Mesothelial cell of epicardium (in vitro differentiated cells): ENCODE data around the gene NPHP4. TPM values are rescaled to one million over a fixed set of nuclear protein-coding genes. Genes with fewer than 3 reads are reported as not detected.

Experiments
- DNase-seq, 2 experiments: peaks; one replicate each; pipeline ENCODE4 v3.0.0; 2021; ENCODE audit warnings: low spot score in 2 of 2; ENCODE audit not compliant: unreplicated experiment in 2 of 2
- H3K27ac Mint-ChIP-seq: 2 replicates; pipeline ENCODE4 v1.8.0; 2021; ENCODE audit warnings: mixed read lengths
- H3K27me3 Mint-ChIP-seq: 2 replicates; pipeline ENCODE4 v1.8.0; 2021; ENCODE audit warnings: low read depth, mixed read lengths
- H3K36me3 Mint-ChIP-seq: 2 replicates; pipeline ENCODE4 v1.8.0; 2021; ENCODE audit warnings: mixed read lengths
- H3K4me1 Mint-ChIP-seq: 2 replicates; pipeline ENCODE4 v1.8.0; 2021; ENCODE audit warnings: mixed read lengths
- H3K4me3 Mint-ChIP-seq: 2 replicates; pipeline ENCODE4 v1.8.0; 2021; ENCODE audit warnings: mild to moderate bottlenecking, moderate library complexity, mixed read lengths
- H3K9me3 Mint-ChIP-seq: 2 replicates; pipeline ENCODE4 v1.8.0; 2021; ENCODE audit warnings: mixed read lengths
- total RNA-seq: library from RNA; stranded (reverse); gene quantifications from 3 replicates; pipeline ENCODE4 v1.2.1, GENCODE V29; 2021
- TF ChIP-seq, protein P1 (sequence below): fragments of 200-600 bp; sonication (generic); IDR thresholded peaks from one replicate; pipeline ENCODE4 v1.5.0; 2021; ENCODE audit warnings: antibody characterized with exemption; ENCODE audit not compliant: unreplicated experiment

The NPHP4 gene
- total RNA-seq, 1 donor from 2014 or later, result 16.4 TPM

DNA sequence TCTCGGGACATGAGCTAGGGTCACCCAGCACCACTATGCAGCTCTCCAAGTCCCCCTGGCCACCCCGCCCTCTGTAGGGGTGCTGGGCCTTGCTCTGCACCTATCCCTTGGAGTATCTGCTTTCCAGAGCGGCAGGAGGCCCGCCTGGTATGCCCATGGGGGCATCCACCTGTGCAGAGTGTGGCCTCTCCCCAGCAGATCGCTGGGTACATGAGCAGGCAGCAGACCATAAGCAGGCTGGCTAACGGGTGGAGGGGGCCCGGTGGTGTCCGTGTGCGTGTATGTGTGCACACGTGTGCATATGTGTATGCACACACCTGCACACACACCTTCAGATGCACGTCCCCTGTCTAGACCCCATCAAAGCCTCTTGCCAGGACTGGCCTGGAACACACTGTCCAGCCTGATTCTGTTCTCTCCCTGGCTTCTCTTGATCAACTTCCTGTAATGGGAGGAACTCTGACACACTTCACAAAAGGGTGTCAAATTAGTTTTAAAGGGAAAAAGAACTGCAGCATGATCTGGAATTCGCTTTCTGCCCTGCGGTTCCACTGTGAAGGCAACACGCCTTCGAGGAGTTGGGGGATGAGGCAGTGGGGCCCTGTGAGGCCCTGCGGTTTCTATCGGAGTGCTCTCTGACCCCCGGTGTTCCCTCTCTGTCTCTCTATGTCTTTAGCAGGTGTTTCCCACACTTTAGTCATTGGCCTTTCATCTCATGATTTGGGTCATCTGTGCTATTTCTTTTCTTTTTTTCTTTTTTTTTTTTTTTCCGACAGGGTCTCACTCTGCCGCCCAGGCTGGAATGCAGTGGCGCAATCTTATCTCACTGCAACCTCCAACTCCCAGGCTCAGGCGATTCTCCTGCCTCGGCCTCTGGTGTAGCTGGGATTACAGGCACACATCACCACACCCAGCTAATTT, 17.2 kb upstream of the NPHP4 start:
- Mint-ChIP-seq H3K9me3 (no peaks in the 10 kb centered on the region), H3K4me3 (no peak overlapping the region), H3K27me3 (peaks cover 10% of the 10 kb centered on the region), H3K4me1 (peaks cover 3% of the 10 kb centered on the region), H3K36me3 (no peaks in the 10 kb centered on the region), H3K27ac (peak overlapping the region; percentile 34)
- DNase-seq, result no peak
- TF ChIP-seq, protein P1, sequence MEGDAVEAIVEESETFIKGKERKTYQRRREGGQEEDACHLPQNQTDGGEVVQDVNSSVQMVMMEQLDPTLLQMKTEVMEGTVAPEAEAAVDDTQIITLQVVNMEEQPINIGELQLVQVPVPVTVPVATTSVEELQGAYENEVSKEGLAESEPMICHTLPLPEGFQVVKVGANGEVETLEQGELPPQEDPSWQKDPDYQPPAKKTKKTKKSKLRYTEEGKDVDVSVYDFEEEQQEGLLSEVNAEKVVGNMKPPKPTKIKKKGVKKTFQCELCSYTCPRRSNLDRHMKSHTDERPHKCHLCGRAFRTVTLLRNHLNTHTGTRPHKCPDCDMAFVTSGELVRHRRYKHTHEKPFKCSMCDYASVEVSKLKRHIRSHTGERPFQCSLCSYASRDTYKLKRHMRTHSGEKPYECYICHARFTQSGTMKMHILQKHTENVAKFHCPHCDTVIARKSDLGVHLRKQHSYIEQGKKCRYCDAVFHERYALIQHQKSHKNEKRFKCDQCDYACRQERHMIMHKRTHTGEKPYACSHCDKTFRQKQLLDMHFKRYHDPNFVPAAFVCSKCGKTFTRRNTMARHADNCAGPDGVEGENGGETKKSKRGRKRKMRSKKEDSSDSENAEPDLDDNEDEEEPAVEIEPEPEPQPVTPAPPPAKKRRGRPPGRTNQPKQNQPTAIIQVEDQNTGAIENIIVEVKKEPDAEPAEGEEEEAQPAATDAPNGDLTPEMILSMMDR, result no peak

DNA sequence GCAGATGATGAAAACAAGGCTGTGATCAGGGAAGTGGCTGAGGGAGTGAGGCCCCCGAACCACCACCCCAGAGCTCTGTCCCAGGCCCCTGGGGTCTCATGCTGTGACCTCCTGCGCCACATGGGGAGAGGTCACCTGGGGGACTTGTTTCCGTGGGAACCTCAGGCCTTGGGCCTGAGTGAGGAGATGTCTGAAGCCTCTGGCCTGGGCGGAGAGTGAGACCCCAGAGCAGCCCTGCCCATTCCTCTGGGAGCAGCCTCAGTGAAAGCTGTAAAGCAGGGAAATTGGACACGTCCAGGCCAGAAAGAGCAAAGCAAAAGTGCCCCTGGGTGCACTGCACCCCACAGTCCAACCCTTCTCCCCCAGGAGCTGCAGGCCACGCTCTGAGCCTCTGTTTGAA, 16.5 kb upstream of the NPHP4 start:
- no peak overlapping the region for H3K4me3 Mint-ChIP-seq
- H3K27ac Mint-ChIP-seq, result no peak overlapping the region
- peaks cover 7% of the 10 kb centered on the region for H3K4me1 Mint-ChIP-seq
- H3K9me3 Mint-ChIP-seq, result no peaks in the 10 kb centered on the region
- TF ChIP-seq, protein P1, result no peak
- H3K27me3 Mint-ChIP-seq, result peaks cover 9% of the 10 kb centered on the region
- no peak for DNase-seq
- no peaks in the 10 kb centered on the region for H3K36me3 Mint-ChIP-seq

DNA sequence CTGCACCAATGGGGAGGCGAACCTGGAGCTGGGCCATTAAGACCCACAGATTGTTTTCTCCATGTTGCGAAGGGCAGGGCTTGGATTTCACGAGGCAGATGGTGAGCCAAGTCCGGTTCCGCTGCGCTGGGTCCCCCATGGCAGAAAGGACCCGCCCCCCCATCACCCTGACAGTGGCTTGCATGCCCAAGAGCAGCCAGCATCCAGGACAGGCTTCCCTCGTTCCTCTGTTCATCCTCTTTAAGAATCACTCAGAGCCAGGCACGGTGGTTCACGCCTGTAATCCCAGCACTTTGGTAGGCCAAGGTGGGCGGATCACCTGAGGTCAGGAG, 15.8 kb upstream of the NPHP4 start:
- Mint-ChIP-seq H3K27me3 (peaks cover 11% of the 10 kb centered on the region), H3K4me3 (no peak overlapping the region), H3K9me3 (no peaks in the 10 kb centered on the region), H3K27ac (no peak overlapping the region), H3K36me3 (no peaks in the 10 kb centered on the region), H3K4me1 (peaks cover 13% of the 10 kb centered on the region)
- no peak for DNase-seq
- TF ChIP-seq, protein P1, result no peak

DNA sequence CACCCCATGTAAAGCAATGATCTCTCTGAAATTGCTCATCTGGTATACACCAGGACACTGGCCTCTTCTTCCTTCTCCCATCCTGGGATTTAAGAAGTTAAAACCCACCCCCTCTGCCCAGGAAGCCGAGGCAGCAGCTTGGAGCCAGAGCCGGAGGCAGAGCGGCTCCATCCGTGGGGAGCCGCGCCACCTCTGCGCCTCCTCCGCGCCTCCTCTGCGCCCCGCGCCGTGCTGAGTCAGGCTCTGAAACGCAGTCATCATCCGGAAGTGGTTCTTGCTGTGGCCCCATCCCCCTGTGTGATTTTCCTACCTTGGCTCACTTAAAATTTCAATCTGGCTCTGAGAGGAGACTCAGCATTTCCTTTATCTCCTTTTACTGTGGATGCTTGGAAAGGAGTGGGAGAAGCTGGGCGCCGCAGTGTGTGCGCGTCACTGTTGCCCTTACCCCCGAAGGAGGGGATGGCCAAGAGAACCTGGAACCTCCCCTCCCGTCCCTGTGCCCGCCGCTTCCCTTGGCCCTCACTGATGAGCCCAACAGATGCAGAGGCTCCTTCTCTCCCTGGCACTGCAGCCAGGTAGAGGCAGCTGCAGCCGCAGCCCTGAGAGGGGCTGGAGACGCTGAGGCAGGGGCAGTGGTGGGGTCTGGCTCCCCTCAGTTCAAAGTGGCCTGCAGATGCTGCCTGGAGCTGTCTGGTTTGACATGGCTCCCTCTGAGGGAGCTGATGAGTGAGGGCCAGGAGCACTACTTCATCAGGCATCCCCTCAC, 15.3 kb upstream of the NPHP4 start:
- Mint-ChIP-seq H3K9me3 (no peaks in the 10 kb centered on the region), H3K4me1 (peaks cover 13% of the 10 kb centered on the region), H3K36me3 (no peaks in the 10 kb centered on the region), H3K4me3 (no peak overlapping the region), H3K27me3 (peaks cover 12% of the 10 kb centered on the region), H3K27ac (no peak overlapping the region)
- no peak for DNase-seq
- TF ChIP-seq, protein P1, result no peak

DNA sequence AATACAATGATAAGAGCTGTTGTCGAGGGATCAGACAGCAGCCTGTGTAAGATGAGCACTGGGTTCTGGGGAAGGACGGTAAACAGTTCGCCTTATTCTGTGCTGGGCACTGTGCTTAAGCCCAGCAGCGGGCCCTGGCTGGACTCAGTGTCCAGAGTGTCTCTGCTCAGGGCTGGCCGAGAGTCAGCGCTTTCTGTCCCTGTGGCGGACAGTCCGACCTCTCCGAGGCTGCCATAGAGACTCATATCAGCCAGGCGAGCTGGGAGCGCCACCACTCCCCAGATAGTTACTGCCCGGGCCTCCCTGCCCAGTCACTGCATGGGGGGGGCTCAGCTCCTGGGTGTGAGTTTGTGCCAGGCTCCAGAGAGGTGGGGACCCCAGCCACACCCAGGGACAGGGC, 14.7 kb upstream of the NPHP4 start:
- no peaks in the 10 kb centered on the region for H3K9me3 Mint-ChIP-seq
- no peaks in the 10 kb centered on the region for H3K36me3 Mint-ChIP-seq
- H3K27ac Mint-ChIP-seq, result no peak overlapping the region
- TF ChIP-seq, protein P1, result no peak
- no peak for DNase-seq
- peaks cover 13% of the 10 kb centered on the region for H3K4me1 Mint-ChIP-seq
- peaks cover 12% of the 10 kb centered on the region for H3K27me3 Mint-ChIP-seq
- H3K4me3 Mint-ChIP-seq, result no peak overlapping the region
